NCI-H2029 treated with DMSO at 0.1 percent for 48 hours (cell line): ENCODE data around the gene ARID4A.
"Not testable (repeated sequence)": the region's sequence is repeated elsewhere in the genome, so short reads cannot be mapped to it uniquely, and the experiment has no call there.

Source experiments
- DNase-seq: peaks from one replicate; lab custom pipeline; 2025; lab: John Stamatoyannopoulos, UW

The ARID4A gene

GRCh38 chr14:58298477-58299400, at the start of gene ARID4A:
Gene ARID4A, plus strand, starts transcription at chr14:58298555. Its CDS starts 1,300 bp downstream, at chr14:58299855.
- no peak for DNase-seq

- DNase-seq, result no peak
Measured at GRCh38 chr14:58249611-58250010, 48.7 kb upstream of the ARID4A start.

- DNase-seq, result no peak
Measured at GRCh38 chr14:58258156-58258555, 40.2 kb upstream of the ARID4A start.

GRCh38 chr14:58262005-58262404, 36.4 kb upstream of the ARID4A start:
- DNase-seq, result not testable (repeated sequence)

GRCh38 chr14:58265401-58265800, 33.0 kb upstream of the ARID4A start:
- no peak for DNase-seq

GRCh38 chr14:58270628-58271027, 27.7 kb upstream of the ARID4A start:
- no peak for DNase-seq

GRCh38 chr14:58272588-58273372, 25.6 kb upstream of the ARID4A start:
- DNase-seq, result peak; percentile 92

- DNase-seq, result no peak
Measured at GRCh38 chr14:58274881-58275280, 23.5 kb upstream of the ARID4A start.

- no peak for DNase-seq
Measured at GRCh38 chr14:58275527-58276190, 22.7 kb upstream of the ARID4A start.

- no peak for DNase-seq
Measured at GRCh38 chr14:58276208-58276607, 22.1 kb upstream of the ARID4A start.

- no peak for DNase-seq
Measured at GRCh38 chr14:58278177-58278576, 20.2 kb upstream of the ARID4A start.

- peak; percentile 82 for DNase-seq
Measured at GRCh38 chr14:58280954-58281787, 17.2 kb upstream of the ARID4A start.

GRCh38 chr14:58281969-58282368, 16.4 kb upstream of the ARID4A start:
- DNase-seq, result no peak

- no peak for DNase-seq
Measured at GRCh38 chr14:58282925-58283593, 15.3 kb upstream of the ARID4A start.

- no peak for DNase-seq
Measured at GRCh38 chr14:58283730-58284129, 14.6 kb upstream of the ARID4A start.

GRCh38 chr14:58285132-58285531, 13.2 kb upstream of the ARID4A start:
- DNase-seq, result no peak

- no peak for DNase-seq
Measured at GRCh38 chr14:58287607-58288042, 10.7 kb upstream of the ARID4A start.

- no peak for DNase-seq
Measured at GRCh38 chr14:58288106-58288792, 10.1 kb upstream of the ARID4A start.

GRCh38 chr14:58291646-58292045, 6.7 kb upstream of the ARID4A start:
- DNase-seq, result no peak

GRCh38 chr14:58292187-58292586, 6.2 kb upstream of the ARID4A start:
- no peak for DNase-seq
